Measurements from ENCODE around the gene RNF17. TPM values are rescaled to one million over a fixed set of nuclear protein-coding genes. Genes with fewer than 3 reads are reported as not detected.

The RNF17 gene
- total and polyA plus RNA-seq, 2 of the 8 experiments (the other 6 are each of a cell fraction or from before 2014, with no cell fraction given) = not detected

- DNase-seq (ENCODE audit: low read depth in 1 of 2, low spot score in 2 of 2) (no peak), FAIRE-seq (no peak)
- no peak overlapping the region for H4K91ac ChIP-seq (replicated peaks; ENCODE audit: insufficient read length, low read length)
- CTCF ChIA-PET (ENCODE audit: partially characterized antibody) = no interaction called here
- no peak overlapping the region for H3K23ac ChIP-seq (ENCODE audit: insufficient read length)
- H3K9ac ChIP-seq (replicated peaks in 1 of 4; ENCODE audit: extremely low read depth in 1 of 4, low read depth in 3 of 4, low read length in 3 of 4) = no peak overlapping the region
- no peak overlapping the region for H3K14ac ChIP-seq (ENCODE audit: insufficient read length)
- H3K4me2 ChIP-seq (ENCODE audit: insufficient read depth in 1 of 2, low read depth in 2 of 2, low read length in 2 of 2) = no peak overlapping the region
- no peak overlapping the region for H3K18ac ChIP-seq (ENCODE audit: extremely low read depth, low read length)
- H3K56ac ChIP-seq (replicated peaks; ENCODE audit: insufficient read length, low read depth, low read length) = no peak overlapping the region
- H2BK20ac ChIP-seq (ENCODE audit: low read length) = no peak overlapping the region
- H2AFZ ChIP-seq (ENCODE audit: low read length) = no peak overlapping the region
- no peak overlapping the region for H3K27ac ChIP-seq (ENCODE audit: low read depth, low read length)
- H3K4me1 ChIP-seq (replicated peaks in 1 of 4; ENCODE audit: control insufficient read depth in 3 of 4, insufficient read depth in 4 of 4, low read length in 3 of 4) = no peaks in the 10 kb centered on the region
- H2AK5ac ChIP-seq (ENCODE audit: low read depth, low read length) = no peak overlapping the region
- H2BK12ac ChIP-seq (ENCODE audit: low read depth, low read length) = no peak overlapping the region
- H2BK15ac ChIP-seq (ENCODE audit: low read length) = no peak overlapping the region
- WGBS, 2 experiments (ENCODE audit: extremely low coverage in 1 of 2, insufficient coverage in 1 of 2, insufficient read length in 1 of 2, insufficient replicate concordance in 2 of 2, low coverage in 1 of 2, low lambda C conversion rate in 2 of 2, missing lambda C conversion rate in 1 of 2) = 82% methylated on average over 1 of the region's 1 CpG; no CpG with 5 or more reads in 1 of the 2 experiments
- no peak overlapping the region for H4K5ac ChIP-seq (ENCODE audit: insufficient read length, low read depth, low read length)
- H2BK120ac ChIP-seq (replicated peaks; ENCODE audit: low read depth, low read length) = no peak overlapping the region
- no peaks in the 10 kb centered on the region for H3K9me3 ChIP-seq (ENCODE audit: insufficient read depth in 2 of 2, low read depth in 1 of 2, low read length in 1 of 2)
- H3K36me3 ChIP-seq (ENCODE audit: control insufficient read depth in 2 of 4, insufficient read depth in 4 of 4, low read length in 3 of 4) = no peaks in the 10 kb centered on the region
- POLR2A ChIA-PET (ENCODE audit: partially characterized antibody) = no interaction called here
- no peak overlapping the region for H2BK5ac ChIP-seq (ENCODE audit: low read depth, low read length)
- no peak overlapping the region for H4K8ac ChIP-seq (ENCODE audit: extremely low read depth, insufficient read depth, low read length)
- H3K79me2 ChIP-seq (ENCODE audit: control insufficient read depth in 1 of 2, insufficient read depth in 2 of 2, low read length in 2 of 2) = no peaks in the 10 kb centered on the region
- H3K4ac ChIP-seq (replicated peaks; ENCODE audit: insufficient read length, low read depth, low read length) = no peak overlapping the region
- no peaks in the 10 kb centered on the region for H3K79me1 ChIP-seq (ENCODE audit: low read depth, low read length)
- no peaks in the 10 kb centered on the region for H3K27me3 ChIP-seq (replicated peaks in 1 of 4; ENCODE audit: control insufficient read depth in 3 of 4, extremely low read depth in 1 of 4, insufficient read depth in 3 of 4, low read length in 3 of 4)
- H4K20me1 ChIP-seq (replicated peaks in 1 of 2; ENCODE audit: control insufficient read depth in 1 of 2, insufficient read depth in 2 of 2, low read length in 2 of 2) = no peaks in the 10 kb centered on the region
- H3K4me3 ChIP-seq (ENCODE audit: extremely low read depth in 1 of 4, insufficient read depth in 2 of 4, low read depth in 3 of 4, low read length in 4 of 4) = no peak overlapping the region
- no peaks in the 10 kb centered on the region for H3K23me2 ChIP-seq (ENCODE audit: low read depth, low read length)
- no peak for TF ChIP-seq RBBP5 (IDR thresholded peaks at IDR 0.05; ENCODE audit: borderline replicate concordance, low read depth, low read length)
- TF ChIP-seq CHD1 (IDR thresholded peaks at IDR 0.05; ENCODE audit: low read depth, low read length) = no peak
- no peak for TF ChIP-seq NANOG (IDR thresholded peaks at IDR 0.05; ENCODE audit: insufficient read depth, low read depth, low read length, poor library complexity, severe bottlenecking)
- no peak for TF ChIP-seq BRCA1 (IDR thresholded peaks at IDR 0.05; ENCODE audit: low read depth, low read length)
- TF ChIP-seq KDM4A (IDR thresholded peaks at IDR 0.05; ENCODE audit: low read depth, low read length, severe bottlenecking) = no peak
- no peak for TF ChIP-seq SUZ12 (IDR thresholded peaks at IDR 0.05; ENCODE audit: low read length)
- no peak for TF ChIP-seq BCL11A (IDR thresholded peaks at IDR 0.05; ENCODE audit: low read depth in 2 of 2, low read length in 2 of 2)
- TF ChIP-seq ASH2L (IDR thresholded peaks at IDR 0.05; ENCODE audit: low read length) = no peak
- TF ChIP-seq KDM1A (IDR thresholded peaks at IDR 0.05; ENCODE audit: borderline replicate concordance, low read length) = no peak
- no peak for TF ChIP-seq MAFK (IDR thresholded peaks at IDR 0.05; ENCODE audit: low read depth, low read length)
- TF ChIP-seq EGR1 (IDR thresholded peaks at IDR 0.05; ENCODE audit: borderline replicate concordance, low read depth, low read length) = no peak
- TF ChIP-seq BACH1 (IDR thresholded peaks at IDR 0.05; ENCODE audit: low read length) = no peak
- no peak for TF ChIP-seq POLR2A (IDR thresholded peaks at IDR 0.05; ENCODE audit: control extremely low read depth in 1 of 2, low read depth in 2 of 2, low read length in 2 of 2)
- no peak for TF ChIP-seq RAD21 (IDR thresholded peaks at IDR 0.05 in 1 of 2, conservative IDR thresholded peaks at IDR 0.05 in 1 of 2; ENCODE audit: low read depth in 2 of 2, low read length in 2 of 2)
- TF ChIP-seq E2F6 (IDR thresholded peaks at IDR 0.05) = no peak
These were observed 87.6 kb downstream of the RNF17 start for GRCh38 chr13:24851546-24851945.
